Measurements from ENCODE around the gene USE1.

- no peak for TF ChIP-seq POLR2A (IDR thresholded peaks at IDR 0.05)
- TF ChIP-seq, protein P1, sequence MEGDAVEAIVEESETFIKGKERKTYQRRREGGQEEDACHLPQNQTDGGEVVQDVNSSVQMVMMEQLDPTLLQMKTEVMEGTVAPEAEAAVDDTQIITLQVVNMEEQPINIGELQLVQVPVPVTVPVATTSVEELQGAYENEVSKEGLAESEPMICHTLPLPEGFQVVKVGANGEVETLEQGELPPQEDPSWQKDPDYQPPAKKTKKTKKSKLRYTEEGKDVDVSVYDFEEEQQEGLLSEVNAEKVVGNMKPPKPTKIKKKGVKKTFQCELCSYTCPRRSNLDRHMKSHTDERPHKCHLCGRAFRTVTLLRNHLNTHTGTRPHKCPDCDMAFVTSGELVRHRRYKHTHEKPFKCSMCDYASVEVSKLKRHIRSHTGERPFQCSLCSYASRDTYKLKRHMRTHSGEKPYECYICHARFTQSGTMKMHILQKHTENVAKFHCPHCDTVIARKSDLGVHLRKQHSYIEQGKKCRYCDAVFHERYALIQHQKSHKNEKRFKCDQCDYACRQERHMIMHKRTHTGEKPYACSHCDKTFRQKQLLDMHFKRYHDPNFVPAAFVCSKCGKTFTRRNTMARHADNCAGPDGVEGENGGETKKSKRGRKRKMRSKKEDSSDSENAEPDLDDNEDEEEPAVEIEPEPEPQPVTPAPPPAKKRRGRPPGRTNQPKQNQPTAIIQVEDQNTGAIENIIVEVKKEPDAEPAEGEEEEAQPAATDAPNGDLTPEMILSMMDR (IDR thresholded peaks at IDR 0.05): no peak
- TF ChIP-seq POLR2AphosphoS5 (IDR thresholded peaks at IDR 0.05): no peak
- no peak for TF ChIP-seq EP300 (IDR thresholded peaks at IDR 0.05; ENCODE audit: low read depth)
These were observed 27.5 kb downstream of the USE1 start for GRCh38 chr19:17242431-17243208.

Data from transverse colon (tissue), 4 donors.